Midbrain (tissue), 1 donor: Measurements from ENCODE around the gene FAM118A.
"Not testable (repeated sequence)": the region's sequence is repeated elsewhere in the genome, so short reads cannot be mapped to it uniquely, and the experiment has no call there.

Experiments
- DNase-seq: peaks from one replicate; lab custom pipeline; 2025; lab: John Stamatoyannopoulos, UW

FAM118A gene

GRCh38 chr22:45308957-45309421 is 745 bp upstream of the FAM118A start:
- no peak for DNase-seq

DNA sequence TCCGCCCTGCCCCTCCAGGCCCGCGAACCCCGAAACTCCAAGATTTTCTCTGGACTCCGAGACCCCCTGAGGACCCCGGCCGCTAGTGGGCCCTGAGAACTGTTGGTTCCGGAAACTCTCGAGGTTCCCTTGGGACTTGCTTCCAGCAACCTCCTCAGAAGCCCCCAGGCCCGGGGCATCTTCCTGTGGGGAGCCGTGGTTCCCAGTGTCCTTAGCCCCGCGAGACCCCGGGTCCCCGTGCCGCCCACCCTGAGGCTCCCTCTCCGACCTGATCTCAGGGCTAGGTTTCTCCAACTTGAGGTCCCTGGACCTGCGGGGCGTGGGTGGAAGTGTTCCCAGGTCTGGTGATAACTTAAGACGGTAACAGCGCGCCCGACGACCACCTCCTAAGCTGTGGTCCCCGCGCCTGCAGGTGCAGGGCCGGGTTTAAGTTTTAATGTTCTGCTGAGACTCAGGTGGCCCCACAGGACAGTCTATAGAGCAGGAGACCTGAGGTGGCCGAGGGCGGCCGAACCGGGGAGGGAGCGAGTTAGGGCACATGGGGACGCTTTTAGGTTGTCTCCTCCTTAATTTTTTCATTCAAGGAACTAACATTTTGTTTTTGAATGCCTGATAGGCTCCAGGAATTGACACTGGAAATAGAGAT is 720 bp downstream of the FAM118A start:
- no peak for DNase-seq

GRCh38 chr22:45310977-45311531 is 1.3 kb downstream of the FAM118A start:
- no peak for DNase-seq

GRCh38 chr22:45312415-45312814 is 2.7 kb downstream of the FAM118A start:
- DNase-seq: no peak

DNA sequence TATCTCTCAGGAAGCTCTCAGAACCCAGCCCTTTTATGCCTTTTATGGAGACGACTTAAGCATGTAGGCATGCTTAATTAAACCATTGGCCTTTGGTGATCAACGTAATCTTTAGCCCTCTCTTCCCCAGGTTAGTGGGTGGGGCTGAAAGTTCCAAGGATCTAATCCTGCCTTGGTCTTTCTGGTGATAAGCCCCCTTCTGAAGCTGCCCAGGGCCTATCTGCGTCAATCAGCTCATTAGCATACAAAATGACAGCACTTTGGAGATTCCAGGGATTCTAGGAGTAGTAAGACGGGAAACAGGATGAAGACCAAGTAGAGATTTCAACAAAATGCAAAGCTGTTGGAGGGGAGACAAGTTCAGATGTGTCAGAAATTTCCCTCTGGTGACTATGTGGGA is 3.1 kb downstream of the FAM118A start:
- no peak for DNase-seq

DNA sequence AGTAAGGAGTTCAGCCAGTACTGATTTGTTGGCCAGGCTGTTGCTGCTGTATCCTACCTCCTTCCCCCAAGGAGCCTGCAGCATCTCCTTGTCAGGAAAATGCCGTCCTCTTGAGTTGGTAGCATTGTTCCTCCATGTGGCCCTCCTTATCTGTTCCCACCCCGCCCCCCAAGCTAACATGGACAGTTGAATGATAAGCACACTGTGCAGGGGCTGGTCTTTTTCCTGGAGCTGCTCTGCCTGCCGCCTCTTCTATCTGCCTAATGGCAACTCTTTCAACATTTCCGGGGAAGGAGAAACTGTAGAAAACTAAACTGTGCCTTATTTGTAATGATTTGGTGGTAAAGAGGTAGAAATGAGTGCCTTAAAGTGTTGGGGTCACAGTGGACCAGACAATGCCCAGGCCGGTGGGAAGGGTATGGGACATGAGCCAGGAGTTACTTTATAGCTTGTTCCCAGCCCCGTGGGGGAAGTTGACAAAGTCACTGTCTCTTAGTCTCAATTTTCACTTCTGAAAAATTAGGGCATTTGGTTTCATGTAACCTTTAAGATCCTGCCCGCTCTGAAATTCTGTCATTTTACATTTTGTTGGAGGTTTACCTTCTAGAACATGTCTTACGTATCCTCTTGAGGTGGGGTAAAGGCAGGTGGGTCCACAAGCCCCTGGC is 4.5 kb downstream of the FAM118A start:
- no peak for DNase-seq

GRCh38 chr22:45314786-45315185 is 5.1 kb downstream of the FAM118A start:
- no peak for DNase-seq

DNA sequence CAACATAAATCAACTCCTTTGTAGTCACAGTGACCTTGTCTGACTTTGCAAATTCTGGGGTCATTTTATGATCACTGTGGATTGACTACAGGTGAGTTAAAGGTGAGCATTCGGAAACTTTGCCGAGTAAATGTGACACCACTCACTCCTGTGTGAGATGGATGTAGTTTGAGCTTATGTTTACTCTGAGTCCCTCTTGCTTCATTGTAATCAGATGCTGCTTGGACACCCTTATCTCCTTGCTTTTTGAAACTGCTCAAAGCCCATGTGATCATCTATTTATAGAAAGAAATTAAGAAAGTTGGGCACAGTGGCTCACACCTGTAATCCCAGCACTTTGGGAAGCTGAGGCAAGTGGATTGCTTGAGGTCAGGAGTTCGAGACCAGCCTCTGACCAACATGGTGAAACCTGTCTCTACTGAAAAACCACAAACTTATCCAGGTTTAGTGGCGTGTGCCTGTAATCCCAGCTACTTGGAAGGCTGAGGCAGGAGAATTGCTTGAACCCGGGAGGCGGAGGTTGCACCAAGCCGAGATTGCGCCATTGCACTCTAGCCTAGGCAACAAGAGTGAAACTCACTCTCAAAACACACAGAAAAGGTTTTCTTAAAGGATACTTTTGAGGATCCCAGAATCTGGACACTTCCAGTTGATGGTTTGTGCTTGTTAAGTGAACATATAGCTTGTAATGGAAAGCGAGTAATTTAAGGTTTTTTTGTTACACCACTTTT is 7.2 kb downstream of the FAM118A start:
- DNase-seq: no peak

- peak; percentile 30 for DNase-seq
Measured at GRCh38 chr22:45317551-45318167, 7.9 kb downstream of the FAM118A start.

DNA sequence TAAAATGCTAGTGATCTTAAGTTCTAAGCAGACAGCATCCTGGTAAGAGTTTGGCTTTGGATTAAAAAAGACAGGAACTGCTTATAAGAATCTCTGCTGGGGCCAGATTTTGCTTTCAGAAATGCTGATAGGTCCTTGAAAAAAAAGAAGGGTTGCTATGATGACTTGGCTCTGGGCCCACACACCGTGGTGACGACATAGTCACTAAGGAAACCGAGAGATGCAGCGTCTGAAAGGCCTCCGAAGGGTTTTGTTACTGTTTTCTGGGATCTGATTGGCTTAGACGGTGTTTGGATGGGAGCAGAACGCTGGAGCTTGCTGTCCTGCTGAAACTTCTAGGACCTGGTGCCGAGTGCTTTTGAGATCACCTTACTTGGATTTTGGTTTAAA is 8.4 kb downstream of the FAM118A start:
- DNase-seq: peak; percentile 55

DNA sequence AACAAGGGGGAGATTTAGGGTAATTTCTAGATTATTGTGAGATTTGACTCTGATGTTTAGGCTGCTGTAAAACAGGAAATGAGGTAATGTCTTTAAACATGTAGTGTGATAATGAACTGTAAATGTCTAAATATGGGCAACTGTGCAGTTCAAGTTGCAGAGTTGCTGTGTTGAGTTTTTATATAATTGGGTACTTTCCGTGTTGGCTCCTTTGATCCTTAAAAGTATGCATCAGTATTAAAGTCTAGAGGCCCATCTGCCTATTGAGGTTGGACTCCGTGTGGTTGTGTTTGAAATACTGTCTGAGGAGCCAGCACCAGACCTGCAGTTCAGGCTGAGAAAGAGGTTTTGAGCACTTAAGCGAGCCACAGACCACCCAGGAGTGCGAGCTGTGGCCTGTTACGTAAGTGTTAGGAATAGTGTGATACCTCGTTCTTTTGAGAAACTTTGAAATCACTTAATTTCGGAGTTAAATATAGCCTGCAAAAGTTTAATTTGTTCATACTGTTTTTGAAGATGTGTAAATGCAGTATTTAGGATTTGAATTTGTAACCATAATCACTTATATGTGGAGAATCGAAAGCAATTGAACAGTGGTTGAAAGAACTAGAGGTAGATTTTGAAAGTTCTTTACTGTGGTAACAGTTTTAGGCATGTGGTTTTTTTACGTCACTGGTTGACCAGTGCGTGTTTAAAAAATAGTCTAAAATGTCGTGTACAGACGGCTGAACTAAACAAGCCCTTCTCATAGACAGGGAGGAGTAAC is 9.0 kb downstream of the FAM118A start:
- no peak for DNase-seq

GRCh38 chr22:45319324-45319685 is 9.6 kb downstream of the FAM118A start:
- no peak for DNase-seq

DNA sequence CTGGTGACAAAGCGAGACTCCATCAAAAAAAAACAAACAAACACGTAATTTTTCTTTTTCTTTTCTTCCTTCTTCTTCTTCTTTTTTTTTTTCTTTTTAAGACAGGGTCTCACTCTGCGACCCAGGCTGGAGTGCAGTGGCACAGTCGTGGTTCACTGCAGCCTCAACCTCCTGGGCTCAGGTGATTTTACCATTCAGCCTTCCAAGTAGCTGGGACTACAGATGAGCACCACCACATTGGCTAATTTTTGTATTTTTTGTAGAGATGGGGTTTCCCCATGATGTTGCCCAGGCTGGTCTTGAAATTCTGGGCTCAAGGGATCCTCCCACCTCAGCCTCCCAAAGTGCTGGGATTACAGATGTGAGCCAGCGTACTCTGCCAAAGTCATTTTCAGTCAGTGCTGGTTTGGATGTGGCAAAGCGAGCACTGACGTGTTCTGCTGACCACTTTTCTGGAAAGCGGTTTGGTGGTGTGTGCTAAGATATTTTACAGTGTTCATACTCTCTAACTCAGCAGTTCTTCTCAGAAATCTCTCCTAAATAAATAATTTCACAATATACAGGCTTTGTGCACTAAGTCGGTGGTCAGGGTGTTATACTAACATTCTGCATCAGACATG is 10.7 kb downstream of the FAM118A start:
- DNase-seq: no peak

- no peak for DNase-seq
Measured at GRCh38 chr22:45321827-45322226, 12.1 kb downstream of the FAM118A start.

- DNase-seq: no peak
Measured at GRCh38 chr22:45322873-45323525, 13.3 kb downstream of the FAM118A start.

- DNase-seq: no peak
Measured at GRCh38 chr22:45323695-45324094, 14.0 kb downstream of the FAM118A start.

- no peak for DNase-seq
Measured at GRCh38 chr22:45324311-45324711, 14.6 kb downstream of the FAM118A start.

DNA sequence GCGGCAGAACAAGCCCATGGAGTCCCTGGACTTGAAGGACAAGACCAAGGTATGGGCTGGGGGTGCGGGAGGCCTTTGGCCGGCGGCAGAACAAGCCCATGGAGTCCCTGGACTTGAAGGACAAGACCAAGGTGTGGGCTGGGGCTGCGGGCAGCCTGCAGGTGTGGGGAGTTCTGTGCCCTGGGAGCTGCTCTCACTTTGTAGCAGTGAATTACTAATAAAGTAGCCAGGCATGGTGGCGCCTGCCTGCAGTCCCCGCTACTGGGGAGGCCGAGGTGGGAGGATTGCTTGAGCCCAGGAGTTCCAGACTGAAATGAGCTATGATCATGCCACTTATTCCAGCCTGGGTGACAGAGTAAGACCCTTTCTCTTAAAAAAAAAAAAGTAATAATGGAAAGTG is 18.5 kb downstream of the FAM118A start:
- not testable (repeated sequence) for DNase-seq

GRCh38 chr22:45328822-45329529 is 19.2 kb downstream of the FAM118A start:
- DNase-seq: no peak

- peak; percentile 68 for DNase-seq
Measured at GRCh38 chr22:45329530-45329936, 19.8 kb downstream of the FAM118A start.
